Activated CD4-positive, alpha-beta T cell treated with anti-CD3 and anti-CD28 coated beads, Interleukin-10, Interleukin-2, amounts not matched to agents 100 ng/mL and 50 ng/mL, durations not matched to agents 16 hours and 8 hours (primary cell): ENCODE data around the gene WDR27.

Source experiments
- DNase-seq: peaks from one replicate; pipeline ENCODE4 v3.0.0-alpha.2; 2020

The WDR27 gene

GRCh38 chr6:169558774-169559441, 142.9 kb downstream of the WDR27 start:
- no peak for DNase-seq

DNA sequence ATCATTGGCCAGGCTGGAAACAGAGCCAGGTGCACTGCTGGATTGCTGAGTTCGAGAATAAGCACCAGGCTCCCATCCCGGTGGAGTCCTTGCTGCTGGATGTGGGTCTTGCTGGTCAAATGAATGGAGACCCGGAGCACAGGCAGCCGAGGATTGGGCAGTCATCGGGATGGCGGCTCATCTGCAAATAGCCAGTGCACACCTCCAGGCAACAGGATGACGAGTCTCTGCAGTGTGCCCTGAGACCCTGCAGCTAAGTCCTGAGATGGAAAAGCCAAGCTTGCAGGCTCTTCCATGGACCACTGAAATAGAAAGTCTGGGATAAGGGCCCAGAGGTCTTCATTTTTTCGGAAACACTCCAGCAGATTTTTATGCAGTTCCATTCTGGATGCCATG, 143.5 kb downstream of the WDR27 start:
- DNase-seq: no peak

DNA sequence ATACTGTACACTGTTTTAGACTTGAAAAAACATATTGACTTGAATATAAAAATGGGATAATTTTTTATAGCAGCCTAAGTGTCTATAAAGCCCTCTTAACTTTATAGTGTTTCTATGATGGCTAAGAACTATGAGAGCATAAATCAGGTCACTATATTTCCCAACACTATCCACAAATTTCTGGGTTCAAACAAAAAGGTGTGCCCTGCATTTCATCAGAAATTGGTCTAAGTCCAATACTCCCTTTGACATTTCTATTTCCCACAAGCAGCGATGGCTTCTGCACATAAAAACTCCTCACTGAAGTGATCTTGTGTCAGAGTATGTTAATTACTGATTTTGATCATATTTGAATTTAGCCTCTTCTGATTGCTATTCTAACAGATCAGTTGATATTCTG, 143.9 kb downstream of the WDR27 start:
- DNase-seq: no peak

DNA sequence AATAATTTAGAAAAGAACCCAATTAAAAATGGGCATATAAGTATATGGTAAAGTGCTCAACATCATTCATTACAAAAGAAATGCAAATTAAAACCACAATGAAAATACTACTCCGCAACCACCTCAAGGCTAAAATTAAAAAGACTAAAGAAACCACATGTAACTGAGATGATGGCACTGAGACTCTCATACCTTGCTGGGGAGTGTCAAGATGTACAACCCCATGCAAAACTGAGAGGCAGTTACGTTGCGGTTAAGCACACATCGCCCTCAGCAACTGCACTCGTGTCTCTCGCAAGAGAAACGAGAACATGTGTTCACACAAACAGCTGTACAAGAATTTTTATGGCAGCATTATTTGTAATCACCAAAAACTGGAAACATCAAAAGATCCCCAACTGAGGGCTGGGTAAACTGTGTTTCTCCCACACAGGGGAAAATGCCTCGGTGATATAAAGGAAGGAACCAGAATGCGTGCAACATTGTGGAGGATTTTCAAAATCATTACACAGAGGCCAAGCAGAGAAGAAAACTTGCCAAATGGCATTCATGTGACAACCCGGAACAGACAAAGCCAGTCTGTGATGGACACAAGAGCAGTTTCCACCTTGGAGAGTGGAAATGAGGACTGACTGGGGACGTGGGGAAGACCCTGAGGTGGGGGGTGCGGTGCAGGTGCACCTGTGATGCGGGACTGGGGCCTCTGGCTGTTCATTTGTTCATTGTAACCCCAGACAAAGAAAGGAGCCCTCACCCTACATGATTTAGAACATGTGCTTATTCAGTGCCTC, 144.9 kb downstream of the WDR27 start:
- DNase-seq: peak; percentile 78

- DNase-seq: no peak
Observed at GRCh38 chr6:169555971-169556617, 145.7 kb downstream of the WDR27 start.

- no peak for DNase-seq
Observed at GRCh38 chr6:169545982-169546381, 155.8 kb downstream of the WDR27 start.

- DNase-seq: no peak
Observed at GRCh38 chr6:169543704-169544103, 158.1 kb downstream of the WDR27 start.

- DNase-seq: no peak
Observed at GRCh38 chr6:169542491-169542890, 159.3 kb downstream of the WDR27 start.

DNA sequence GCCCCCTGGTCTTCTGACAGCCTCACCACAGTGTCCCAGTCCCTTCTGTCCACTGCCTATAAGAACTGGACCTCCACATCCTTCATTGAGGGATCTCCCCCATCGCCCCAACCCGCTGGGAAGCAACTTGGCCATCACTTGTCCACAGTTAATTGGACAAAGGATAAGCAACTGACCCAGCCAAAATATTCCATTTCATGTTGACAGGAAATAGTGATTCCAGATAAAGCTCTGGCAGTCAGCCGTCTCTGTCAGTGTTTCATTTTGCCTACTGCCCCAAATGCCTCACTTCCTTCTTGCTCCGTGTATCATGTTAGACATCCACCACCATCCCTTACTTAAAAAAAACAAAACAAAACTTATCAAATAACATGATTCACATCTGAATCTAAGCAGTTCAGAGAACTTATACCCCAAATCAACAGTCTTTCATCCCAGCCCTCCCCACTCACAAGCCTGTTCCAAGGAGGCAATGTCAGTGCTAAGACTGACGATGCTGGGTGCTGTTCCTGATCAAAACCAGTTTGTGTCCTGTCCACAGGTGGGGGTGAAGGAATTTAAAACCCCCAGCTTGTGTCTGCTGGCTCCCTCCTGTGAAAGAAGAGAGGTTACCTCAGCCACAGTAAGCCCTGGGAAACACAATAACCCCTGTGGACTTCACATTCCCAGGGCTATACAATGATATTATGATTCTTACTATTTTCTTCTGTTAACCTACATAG, 162.5 kb downstream of the WDR27 start:
- DNase-seq: no peak

DNA sequence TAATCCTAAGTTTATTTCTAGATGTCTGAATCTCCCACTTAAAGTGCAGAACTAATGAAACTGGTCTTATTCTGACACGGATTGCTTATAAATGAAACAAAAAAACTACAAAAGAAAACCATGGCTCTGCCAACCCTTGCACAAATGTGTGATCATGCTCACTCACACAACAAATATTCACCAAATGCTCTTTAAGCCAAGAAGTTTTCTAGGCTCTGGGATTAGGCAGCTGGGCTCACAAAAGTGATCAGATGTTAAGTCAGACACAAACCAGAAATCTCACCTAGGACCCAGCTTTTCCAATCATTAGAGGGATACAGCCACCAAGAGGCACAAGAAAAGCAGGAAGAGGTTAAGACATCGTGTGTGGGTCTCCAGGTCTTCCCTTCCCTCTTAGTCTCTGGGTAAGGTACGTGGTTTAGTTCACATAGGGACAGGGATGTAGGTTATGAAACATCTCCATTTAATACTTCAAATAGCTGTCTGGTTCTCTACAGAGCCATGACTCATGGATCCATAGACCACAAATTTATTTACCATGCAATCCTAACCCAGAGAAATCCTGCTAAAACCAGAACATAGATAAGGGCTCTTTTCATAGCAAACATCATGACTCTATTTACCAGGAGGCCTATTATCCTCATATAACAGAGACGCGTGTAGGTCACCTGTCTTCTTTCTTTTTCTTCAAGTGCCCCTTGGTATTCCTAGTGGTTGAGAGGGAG, 165.2 kb downstream of the WDR27 start:
- DNase-seq: no peak

DNA sequence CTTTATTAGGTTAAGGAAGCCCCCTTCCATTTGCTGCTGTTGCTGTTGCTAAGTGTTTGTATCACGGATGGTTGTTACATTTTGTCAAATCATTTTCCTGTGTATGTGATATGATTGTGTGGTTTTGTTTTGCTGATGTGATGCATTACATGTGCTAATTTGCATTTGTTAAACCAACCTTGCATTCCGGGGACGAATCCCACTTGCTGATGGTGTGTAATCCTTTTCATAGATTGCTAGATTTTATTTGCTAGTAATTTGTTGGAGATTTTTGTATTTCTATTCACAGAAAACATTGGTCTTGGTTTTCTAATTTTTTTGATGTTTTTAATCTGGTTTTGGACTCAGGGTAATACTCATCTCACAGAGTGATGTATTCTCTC, 167.8 kb downstream of the WDR27 start:
- DNase-seq: no peak

DNA sequence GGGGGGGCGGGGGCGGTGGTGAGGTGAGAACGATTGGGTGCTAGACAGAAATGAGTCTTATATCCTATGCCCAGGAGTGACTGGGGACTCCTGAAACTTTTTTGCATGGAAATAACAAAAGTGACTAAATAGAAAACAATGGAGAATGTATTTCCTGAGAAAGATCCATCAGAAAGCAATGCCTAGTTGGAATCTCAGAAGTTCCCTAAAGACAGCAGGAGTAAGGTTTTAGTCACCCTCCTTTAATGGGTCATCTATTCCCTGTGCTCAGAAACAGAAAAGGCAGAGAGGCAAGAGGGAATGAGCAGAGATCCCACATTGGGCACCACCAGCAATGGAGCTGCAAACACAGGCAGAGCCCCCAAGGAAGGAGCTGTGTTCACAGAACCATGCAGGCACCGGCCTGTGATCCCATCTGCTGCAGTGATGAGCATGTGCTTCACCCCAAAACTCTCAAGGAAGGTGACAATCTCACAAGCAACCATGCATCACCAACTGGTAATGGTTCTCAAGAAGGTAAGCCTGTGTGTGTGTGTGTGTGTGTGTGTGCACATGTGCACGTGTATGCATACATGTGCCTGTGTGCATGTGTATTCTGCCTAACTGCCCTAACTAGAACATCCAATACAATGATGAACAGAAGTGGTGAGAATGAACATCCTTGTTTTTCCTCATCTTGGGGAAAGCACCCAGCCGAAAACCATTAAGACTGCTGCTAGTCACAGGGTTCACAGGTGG, 168.4 kb downstream of the WDR27 start:
- no peak for DNase-seq

- DNase-seq: peak; percentile 41
Observed at GRCh38 chr6:169530752-169531123, 171.1 kb downstream of the WDR27 start.

- peak; percentile 53 for DNase-seq
Observed at GRCh38 chr6:169529931-169530751, 171.7 kb downstream of the WDR27 start.

DNA sequence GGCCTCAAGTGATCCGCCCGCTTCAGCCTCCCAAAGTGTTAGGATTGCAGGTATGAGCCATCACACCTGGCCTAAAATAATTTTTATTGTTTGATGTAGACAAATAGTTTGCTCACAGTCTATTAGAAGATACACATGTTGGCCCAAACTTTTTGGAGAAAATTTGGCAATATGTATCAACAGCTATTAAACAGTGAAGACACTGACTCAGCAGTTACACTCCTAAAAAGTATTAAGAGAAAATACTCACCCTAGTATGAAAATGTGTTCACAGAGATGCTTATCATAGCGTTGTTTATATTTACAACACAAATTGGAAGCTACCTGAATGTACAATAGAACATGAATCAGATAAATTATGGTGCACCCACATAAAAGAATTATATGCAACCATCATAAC, 173.1 kb downstream of the WDR27 start:
- DNase-seq: no peak

DNA sequence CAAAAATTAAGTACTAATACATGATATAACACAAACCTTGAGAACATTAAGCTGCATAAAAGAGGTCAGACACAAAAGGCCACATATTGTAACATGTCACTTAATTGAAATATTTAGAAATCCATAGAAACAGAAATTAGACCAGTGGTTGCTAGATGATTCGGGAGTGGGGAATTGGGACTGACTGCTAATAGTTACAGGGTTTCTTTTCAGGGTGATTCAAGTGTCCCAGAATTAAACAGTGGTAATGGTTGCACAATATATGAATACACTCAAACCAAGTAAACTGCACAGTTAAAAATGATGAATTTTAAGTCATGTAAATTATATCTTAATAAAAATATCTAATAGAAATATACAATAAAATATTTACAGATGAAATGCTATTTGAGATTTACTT, 174.5 kb downstream of the WDR27 start:
- no peak for DNase-seq

DNA sequence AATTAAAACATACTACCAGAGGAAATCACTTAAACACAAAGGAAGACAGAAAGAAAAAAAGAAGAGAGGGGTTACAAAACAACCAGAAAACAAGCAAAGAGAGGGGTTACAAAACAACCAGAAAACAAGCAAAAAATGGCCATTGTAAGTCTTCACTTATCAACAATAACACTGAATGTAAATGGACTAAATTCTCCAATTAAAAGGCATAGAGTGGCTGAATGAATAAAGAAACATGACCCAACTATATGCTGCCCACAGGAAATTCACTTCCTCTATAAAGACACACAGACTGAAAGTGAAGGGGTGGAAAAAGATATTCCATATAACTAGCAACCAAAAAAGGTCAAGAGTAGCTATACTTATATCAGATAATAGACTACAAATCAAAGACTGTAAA, 180.0 kb downstream of the WDR27 start:
- DNase-seq: no peak

GRCh38 chr6:169520104-169520503, 181.7 kb downstream of the WDR27 start:
- DNase-seq: no peak

- no peak for DNase-seq
Observed at GRCh38 chr6:169518451-169518850, 183.4 kb downstream of the WDR27 start.

GRCh38 chr6:169513478-169514193, 188.2 kb downstream of the WDR27 start:
- no peak for DNase-seq
